Liver (tissue), 9 donors: Measurements from ENCODE around the gene TULP4. TPM values are rescaled to one million over a fixed set of nuclear protein-coding genes. Genes with fewer than 3 reads are reported as not detected.

Experiments used
- DNase-seq: peaks from one replicate; pipeline ENCODE4 v3.0.0-alpha.2; 2017; ENCODE audit warnings: low spot score
- H3K27ac ChIP-seq, 2 donors: one replicate each; pipeline ENCODE4 v1.7.0; 2013; ENCODE audit warnings: inconsistent platforms in 2 of 2, low read length in 2 of 2, control low read depth in 1 of 2, low read depth in 1 of 2, mild to moderate bottlenecking in 1 of 2
- H3K27me3 ChIP-seq, 4 donors: one replicate each; pipeline versions ENCODE4 v1.6.1 to v1.7.0; 2013; ENCODE audit warnings: low read length in 3 of 4, inconsistent platforms in 1 of 4, mild to moderate bottlenecking in 1 of 4, moderate library complexity in 1 of 4; ENCODE audit not compliant: control insufficient read depth in 4 of 4, insufficient read depth in 4 of 4
- H3K36me3 ChIP-seq, 4 donors: one replicate each; pipeline versions ENCODE4 v1.6.1 to v1.7.0; 2013; ENCODE audit warnings: low read length in 3 of 4, mild to moderate bottlenecking in 3 of 4, low read depth in 1 of 4, moderate library complexity in 1 of 4; ENCODE audit not compliant: control insufficient read depth in 4 of 4, insufficient read depth in 3 of 4
- H3K4me1 ChIP-seq, 4 donors: one replicate each; pipeline versions ENCODE4 v1.6.1 to v1.7.0; 2013; ENCODE audit warnings: low read length in 3 of 4, mild to moderate bottlenecking in 3 of 4, moderate library complexity in 1 of 4; ENCODE audit not compliant: control insufficient read depth in 4 of 4, insufficient read depth in 4 of 4
- H3K4me3 ChIP-seq, 3 donors: one replicate each; pipeline versions ENCODE4 v1.6.1 to v1.7.0; 2013; ENCODE audit warnings: low read length in 3 of 3, control low read depth in 1 of 3, low read depth in 1 of 3, mild to moderate bottlenecking in 1 of 3
- H3K9ac ChIP-seq, 2 donors: one replicate each; pipeline ENCODE4 v1.7.0; 2013; ENCODE audit warnings: low read length in 2 of 2, mild to moderate bottlenecking in 2 of 2, moderate library complexity in 2 of 2, control low read depth in 1 of 2, low read depth in 1 of 2
- H3K9me3 ChIP-seq, 4 donors: one replicate each; pipeline versions ENCODE4 v1.6.1 to v1.7.0; 2013; ENCODE audit warnings: low read length in 3 of 4; ENCODE audit not compliant: control insufficient read depth in 4 of 4
- ATF3 ChIP-seq: IDR thresholded peaks from 2 replicates; pipeline ENCODE4 v1.6.1; 2016; ENCODE audit warnings: antibody characterized with exemption
- CTCF ChIP-seq: fragments of 150-350 bp; IDR thresholded peaks from 2 replicates; pipeline ENCODE4 v1.5.1; 2017; ENCODE audit warnings: improper control_type of control experiment, low read depth, low read length; ENCODE audit not compliant: missing input control
- FOXA1 ChIP-seq: IDR thresholded peaks from 2 replicates; pipeline ENCODE4 v1.6.1; 2016; ENCODE audit warnings: antibody characterized with exemption
- FOXA2 ChIP-seq: IDR thresholded peaks from 2 replicates; pipeline ENCODE4 v1.6.1; 2016; ENCODE audit warnings: antibody characterized with exemption
- GABPA ChIP-seq, 2 donors: IDR thresholded peaks in 1 of 2; conservative IDR thresholded peaks in 1 of 2; 2 replicates each; pipeline ENCODE4 v1.6.1; 2016; ENCODE audit warnings: antibody characterized with exemption in 2 of 2, mild to moderate bottlenecking in 1 of 2, moderate library complexity in 1 of 2
- HNF4A ChIP-seq, 2 donors: conservative IDR thresholded peaks; 2 replicates each; pipeline ENCODE4 v1.6.1; 2016; ENCODE audit warnings: antibody characterized with exemption in 2 of 2, mild to moderate bottlenecking in 2 of 2
- MAX ChIP-seq: IDR thresholded peaks from 2 replicates; pipeline ENCODE4 v1.6.1; 2016; ENCODE audit warnings: antibody characterized with exemption
- NR2F2 ChIP-seq: IDR thresholded peaks from 2 replicates; pipeline ENCODE4 v1.6.1; 2016; ENCODE audit warnings: antibody characterized with exemption
- RXRA ChIP-seq, 2 donors: IDR thresholded peaks; 2 replicates each; pipeline ENCODE4 v1.6.1; 2017 to 2018; ENCODE audit warnings: antibody characterized with exemption in 2 of 2, mild to moderate bottlenecking in 1 of 2
- SP1 ChIP-seq: IDR thresholded peaks from 2 replicates; pipeline ENCODE4 v1.6.1; 2018; ENCODE audit warnings: antibody characterized with exemption, mild to moderate bottlenecking
- TAF1 ChIP-seq: conservative IDR thresholded peaks from 2 replicates; pipeline ENCODE4 v1.6.1; 2016; ENCODE audit warnings: antibody characterized with exemption, mild to moderate bottlenecking
- YY1 ChIP-seq: IDR thresholded peaks from 2 replicates; pipeline ENCODE4 v1.6.1; 2016; ENCODE audit warnings: antibody characterized with exemption, mild to moderate bottlenecking
- ZBTB33 ChIP-seq: IDR thresholded peaks from 2 replicates; pipeline ENCODE4 v1.6.1; 2016; ENCODE audit warnings: antibody characterized with exemption
- WGBS: extraction: QIAGEN DNeasy Blood & Tissue Kit; methylation state at CpG from one replicate; pipeline ENCODE4 v1.1.7; 2013; 5-methylcytosine and 5-hydroxymethylcytosine counted together
- polyA plus RNA-seq, 2 donors: library from polyadenylated mRNA; stranded (reverse) in 1 of 2; unstranded in 1 of 2; fragments of 200-250 nt in 1 of 2; fragments of >200 nt in 1 of 2; fragmentation: Nextera tagmentation in 1 of 2; extraction: Ambion mirVana in 1 of 2; gene quantifications; one replicate each; pipeline versions ENCODE4 v1.2.1 to v1.2.3, GENCODE V29; 2013 to 2015
- total RNA-seq, 2 donors: library from RNA; depleted of rRNA; stranded (reverse); fragments of >200 nt; gene quantifications; one replicate each; pipeline ENCODE4 v1.2.3, GENCODE V29; 2014
- donor health status: healthy.
- donor health status: healthy.
- donor health status: healthy.
- donor health status: healthy.
- donor health status: healthy.

The TULP4 gene
- total and polyA plus RNA-seq, 4 donors: 2.2 to 53.3 (median 18.0) TPM

GRCh38 chr6:158411998-158412397, 99.7 kb downstream of the TULP4 start:
- no peaks in the 10 kb centered on the region for H3K4me1 ChIP-seq

GRCh38 chr6:158413028-158413427, 100.8 kb downstream of the TULP4 start:
- no peak for DNase-seq
- TF ChIP-seq GABPA (IDR thresholded peaks at IDR 0.05 in 1 of 2, conservative IDR thresholded peaks at IDR 0.05 in 1 of 2) (no peak), YY1 (no peak), CTCF (no peak), FOXA2 (no peak), RXRA (IDR thresholded peaks at IDR 0.05) (no peak), FOXA1 (no peak), MAX (no peak)
- no peaks in the 10 kb centered on the region for H3K9me3 ChIP-seq
- H3K27me3 ChIP-seq: no peaks in the 10 kb centered on the region
- H3K4me1 ChIP-seq: no peaks in the 10 kb centered on the region
- 96% methylated on average over 16 of the region's 16 CpGs for WGBS
- peaks cover 0 to 10% (median 3%) of the 10 kb centered on the region in 4 donors for H3K36me3 ChIP-seq
- no peak overlapping the region for H3K9ac ChIP-seq
- H3K4me3 ChIP-seq: no peak overlapping the region
- H3K27ac ChIP-seq: no peak overlapping the region

More at GRCh38 chr6:158411998-158412397, 99.7 kb downstream of the TULP4 start:
- Histone ChIP-seq H3K27me3 (no peaks in the 10 kb centered on the region), H3K9ac (no peak overlapping the region), H3K4me3 (no peak overlapping the region), H3K9me3 (no peaks in the 10 kb centered on the region), H3K27ac (no peak overlapping the region), H3K36me3 (peaks cover 0 to 10% (median 3%) of the 10 kb centered on the region in 4 donors)
- TF ChIP-seq YY1: no peak
- TF ChIP-seq GABPA (IDR thresholded peaks at IDR 0.05 in 1 of 2, conservative IDR thresholded peaks at IDR 0.05 in 1 of 2): no peak
- no peak for DNase-seq
- WGBS: 97% methylated on average over 4 of the region's 4 CpGs

- no peaks in the 10 kb centered on the region for H3K9me3 ChIP-seq
- no peak for DNase-seq
- peaks cover 0 to 10% (median 3%) of the 10 kb centered on the region in 4 donors for H3K36me3 ChIP-seq
- no peaks in the 10 kb centered on the region for H3K4me1 ChIP-seq
- TF ChIP-seq GABPA (IDR thresholded peaks at IDR 0.05 in 1 of 2, conservative IDR thresholded peaks at IDR 0.05 in 1 of 2): no peak
- TF ChIP-seq ATF3: no peak
- TF ChIP-seq HNF4A (conservative IDR thresholded peaks at IDR 0.05): no peak
- no peak for TF ChIP-seq SP1
- no peak for TF ChIP-seq MAX
- no peak for TF ChIP-seq FOXA2
- no peak for TF ChIP-seq TAF1
- TF ChIP-seq YY1: no peak
- no peak for TF ChIP-seq NR2F2
- no peak for TF ChIP-seq ZBTB33
- WGBS: 97% methylated on average over 5 of the region's 5 CpGs
- H3K27me3 ChIP-seq: no peaks in the 10 kb centered on the region
- H3K27ac ChIP-seq: no peak overlapping the region
- H3K9ac ChIP-seq: no peak overlapping the region
- no peak overlapping the region for H3K4me3 ChIP-seq
These were observed 101.7 kb downstream of the TULP4 start for GRCh38 chr6:158413814-158414565.
